Brain pericyte (primary cell): ENCODE data around the gene SERGEF.

Source experiments
- DNase-seq: peaks from one replicate; pipeline ENCODE4 v3.0.0-alpha.2; 2012; ENCODE audit warnings: low read depth, low spot score

Gene SERGEF

GRCh38 chr11:17864478-17864941 is 148.3 kb downstream of the SERGEF start:
- no peak for DNase-seq

GRCh38 chr11:17861036-17861755 is 151.7 kb downstream of the SERGEF start:
- DNase-seq = no peak

- no peak for DNase-seq
These were observed 153.3 kb downstream of the SERGEF start for GRCh38 chr11:17859552-17859951.

- DNase-seq = no peak
These were observed 157.1 kb downstream of the SERGEF start for GRCh38 chr11:17855531-17856290.

GRCh38 chr11:17853280-17853679 is 159.6 kb downstream of the SERGEF start:
- no peak for DNase-seq

- DNase-seq = no peak
These were observed 160.6 kb downstream of the SERGEF start for GRCh38 chr11:17852246-17852645.

- no peak for DNase-seq
These were observed 161.2 kb downstream of the SERGEF start for GRCh38 chr11:17851697-17852096.

- DNase-seq = no peak
These were observed 162.5 kb downstream of the SERGEF start for GRCh38 chr11:17850336-17850735.

- DNase-seq = no peak
These were observed 164.1 kb downstream of the SERGEF start for GRCh38 chr11:17848715-17849114.

GRCh38 chr11:17846852-17847453 is 165.9 kb downstream of the SERGEF start:
- DNase-seq = no peak

- DNase-seq = peak; percentile 27
These were observed 167.4 kb downstream of the SERGEF start for GRCh38 chr11:17845431-17845881.

- no peak for DNase-seq
These were observed 172.7 kb downstream of the SERGEF start for GRCh38 chr11:17840101-17840548.

GRCh38 chr11:17839450-17839849 is 173.4 kb downstream of the SERGEF start:
- DNase-seq = no peak

- no peak for DNase-seq
These were observed 174.7 kb downstream of the SERGEF start for GRCh38 chr11:17838102-17838501.

- no peak for DNase-seq
These were observed 181.0 kb downstream of the SERGEF start for GRCh38 chr11:17831883-17832282.

GRCh38 chr11:17831228-17831627 is 181.6 kb downstream of the SERGEF start:
- no peak for DNase-seq

GRCh38 chr11:17828311-17828751 is 184.5 kb downstream of the SERGEF start:
- no peak for DNase-seq

- no peak for DNase-seq
These were observed 185.8 kb downstream of the SERGEF start for GRCh38 chr11:17827006-17827405.

GRCh38 chr11:17822401-17822781 is 190.5 kb downstream of the SERGEF start:
- DNase-seq = no peak

- no peak for DNase-seq
These were observed 191.0 kb downstream of the SERGEF start for GRCh38 chr11:17821648-17822400.

- no peak for DNase-seq
These were observed 196.5 kb downstream of the SERGEF start for GRCh38 chr11:17816232-17816931.
